GM18508 (cell line): ENCODE data around the gene MGST3.
"Not testable (repeated sequence)": the region's sequence is repeated elsewhere in the genome, so short reads cannot be mapped to it uniquely, and the experiment has no call there.

Source experiments
- ATAC-seq: cut with Tn5 transposase; IDR thresholded peaks from one replicate; pipeline ENCODE4 v1.9.1; 2021; ENCODE audit warnings: moderate number of reproducible peaks; ENCODE audit not compliant: insufficient read depth, unreplicated experiment

MGST3 gene

GRCh38 chr1:165648919-165649572 is 18.0 kb downstream of the MGST3 start:
- no peak for ATAC-seq

DNA sequence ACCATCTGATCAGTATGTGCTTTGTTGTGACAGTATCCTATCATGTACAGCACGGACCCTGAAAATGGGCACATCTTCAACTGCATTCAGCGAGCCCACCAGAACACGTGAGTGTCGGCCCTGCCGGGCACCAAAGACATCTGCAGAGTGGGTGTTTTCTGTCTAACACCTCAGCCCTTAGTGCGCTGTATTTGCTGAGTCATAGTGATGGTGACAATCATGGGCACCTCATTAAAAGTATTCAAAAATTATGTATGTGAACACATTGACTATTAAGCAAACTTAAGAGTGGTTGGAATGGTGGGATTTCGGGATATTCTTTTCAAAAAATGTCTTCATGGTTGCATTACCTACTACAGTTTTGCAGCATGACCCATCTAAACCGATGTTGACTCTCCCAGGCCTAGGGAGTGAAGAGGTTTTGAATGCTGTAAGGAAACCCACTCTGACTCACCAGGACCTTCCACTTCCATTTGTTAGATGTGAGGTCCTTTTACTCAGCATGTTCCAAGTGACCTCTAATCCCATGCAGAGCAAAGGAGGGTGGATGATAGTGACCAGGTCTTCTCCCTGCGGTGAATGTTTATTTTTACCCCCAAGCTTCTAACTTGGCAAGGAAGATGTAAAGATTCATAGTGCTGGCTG is 20.1 kb downstream of the MGST3 start:
- ATAC-seq: no peak

DNA sequence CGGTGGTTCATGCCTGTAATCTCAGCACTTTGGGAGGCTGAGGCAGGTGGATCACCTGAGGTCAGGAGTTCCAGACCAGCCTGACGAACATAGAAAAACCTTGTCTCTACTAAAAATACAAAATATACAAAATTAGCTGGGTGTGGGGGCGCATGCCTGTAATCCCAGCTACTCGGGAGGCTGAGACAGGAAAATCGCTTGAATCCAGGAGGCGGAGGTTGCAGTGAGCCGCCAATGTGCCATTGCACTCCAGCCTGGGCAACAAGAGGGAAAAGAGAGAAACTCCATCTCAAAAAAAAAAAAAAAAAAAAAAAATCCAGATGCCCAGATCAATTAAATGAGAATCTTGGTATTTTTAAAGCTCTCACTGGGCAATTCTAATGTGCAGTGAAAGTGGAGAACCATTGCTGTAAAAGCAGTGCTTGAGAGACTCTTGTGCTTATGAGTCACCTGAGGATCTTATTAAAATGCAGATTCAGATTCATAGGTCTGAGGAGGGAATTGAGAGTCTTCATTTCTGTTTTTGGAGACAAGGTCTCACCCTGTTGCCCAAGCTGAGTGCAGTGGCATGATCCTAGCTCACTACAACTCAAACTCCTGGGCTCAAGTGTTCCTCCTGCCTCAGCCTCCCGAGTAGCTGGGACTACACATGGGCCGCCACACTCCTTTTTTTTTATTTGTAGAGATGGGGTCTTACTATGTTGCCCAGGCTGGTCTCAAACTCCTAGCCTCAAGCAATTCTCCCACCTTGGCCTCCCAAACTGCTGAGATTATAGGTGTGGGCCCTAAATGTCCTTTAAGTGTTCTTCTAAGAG is 27.9 kb downstream of the MGST3 start:
- ATAC-seq: not testable (repeated sequence)

- no peak for ATAC-seq
These were observed 28.5 kb downstream of the MGST3 start for GRCh38 chr1:165659581-165659895.

- ATAC-seq: no peak
These were observed 30.7 kb downstream of the MGST3 start for GRCh38 chr1:165661703-165662102.

- no peak for ATAC-seq
These were observed 31.2 kb downstream of the MGST3 start for GRCh38 chr1:165662186-165662585.

DNA sequence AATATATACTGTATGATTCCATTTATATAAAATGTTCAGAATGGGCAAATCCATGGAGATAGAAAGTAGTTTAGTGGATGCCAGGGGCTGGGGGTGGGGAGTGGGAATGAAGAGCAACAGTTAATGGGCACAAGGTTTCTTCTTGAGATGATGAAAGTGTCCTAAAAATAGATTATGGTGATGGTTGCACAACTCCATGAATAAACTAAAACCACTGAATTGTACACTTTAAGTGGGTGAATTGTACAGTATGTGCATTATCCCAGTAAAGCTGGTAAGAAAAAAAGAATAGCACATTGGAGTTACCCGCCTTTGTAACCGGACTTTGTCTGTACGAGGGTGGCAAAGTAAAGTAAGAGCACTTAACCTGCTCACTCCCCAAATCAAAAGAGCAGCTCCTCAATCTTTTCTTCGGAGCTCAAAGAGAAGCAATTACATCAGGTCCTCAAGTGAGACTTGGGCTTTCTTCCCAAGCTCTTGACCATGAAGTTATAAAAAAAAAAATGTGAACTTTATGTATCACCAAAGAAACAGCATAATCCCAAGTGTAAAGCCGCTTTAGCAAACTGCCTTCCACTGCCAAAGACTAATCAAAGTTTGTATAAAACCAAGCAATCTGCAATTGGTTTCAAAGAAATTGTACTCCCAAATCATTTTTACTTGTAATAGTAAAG is 35.3 kb downstream of the MGST3 start:
- no peak for ATAC-seq

- no peak for ATAC-seq
These were observed 37.1 kb downstream of the MGST3 start for GRCh38 chr1:165668184-165668583.

GRCh38 chr1:165671526-165671925 is 40.5 kb downstream of the MGST3 start:
- ATAC-seq: no peak

DNA sequence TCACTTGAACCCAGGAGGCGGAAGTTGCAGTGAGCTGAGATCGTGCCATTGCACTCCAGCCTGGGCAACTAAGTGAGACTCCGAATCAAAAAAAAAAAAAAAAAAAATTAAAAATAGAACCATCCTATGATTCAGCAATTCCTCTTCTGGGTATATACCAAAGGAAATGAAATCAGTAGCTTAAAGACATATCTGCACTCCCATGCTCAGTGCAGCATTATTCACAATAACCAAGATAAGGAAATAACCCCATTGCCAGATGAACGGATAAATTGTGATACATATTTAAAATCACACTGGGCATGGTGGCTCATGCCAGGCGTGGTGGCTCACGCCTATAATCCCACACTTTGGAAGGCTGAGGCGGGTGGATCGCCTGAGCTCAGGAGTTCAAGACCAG is 43.6 kb downstream of the MGST3 start:
- ATAC-seq: no peak

- no peak for ATAC-seq
These were observed 44.8 kb downstream of the MGST3 start for GRCh38 chr1:165675794-165676193.

GRCh38 chr1:165678509-165678908 is 47.5 kb downstream of the MGST3 start:
- ATAC-seq: no peak

GRCh38 chr1:165679282-165680036 is 48.4 kb downstream of the MGST3 start:
- ATAC-seq: no peak

DNA sequence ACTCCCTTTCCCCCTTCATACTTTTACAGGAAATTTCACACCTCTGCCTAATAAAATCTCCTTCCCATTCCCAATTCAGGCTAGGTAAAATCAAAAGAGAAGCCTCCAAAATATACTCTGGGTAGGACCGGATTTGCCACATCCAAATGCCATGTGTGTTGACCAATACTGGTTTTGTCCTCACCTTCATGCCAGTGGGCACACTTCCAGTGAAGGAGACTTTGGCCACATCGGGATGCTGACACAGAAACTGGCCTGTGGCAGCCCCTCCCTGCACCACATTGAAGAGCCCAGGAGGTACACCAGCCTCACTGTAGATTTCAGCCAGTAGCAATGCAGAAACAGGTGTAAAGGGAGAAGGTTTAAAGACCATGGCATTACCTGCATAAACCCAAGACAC is 49.3 kb downstream of the MGST3 start:
- ATAC-seq: no peak

DNA sequence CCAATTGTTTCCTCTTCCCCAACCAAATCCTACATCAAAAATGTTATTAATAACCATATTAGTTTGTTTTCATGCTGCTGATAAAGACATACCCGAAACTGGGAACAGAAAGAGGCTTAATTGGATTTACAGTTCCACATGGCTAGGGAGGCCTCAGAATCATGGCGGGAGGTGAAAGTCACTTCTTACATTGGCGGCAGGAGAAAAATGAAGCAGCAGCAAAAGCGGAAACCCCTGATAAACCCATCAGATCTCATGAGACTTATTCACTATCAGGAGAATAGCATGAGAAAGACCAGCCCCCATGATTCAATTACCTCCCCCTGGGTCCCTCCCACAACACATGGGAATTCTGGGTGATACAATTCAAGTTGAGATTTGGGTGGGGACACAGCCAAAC is 49.7 kb downstream of the MGST3 start:
- ATAC-seq: not testable (repeated sequence)

GRCh38 chr1:165683848-165684485 is 52.9 kb downstream of the MGST3 start:
- ATAC-seq: no peak

GRCh38 chr1:165686121-165686970 is 55.3 kb downstream of the MGST3 start:
- ATAC-seq: no peak

GRCh38 chr1:165686971-165687433 is 56.0 kb downstream of the MGST3 start:
- no peak for ATAC-seq

GRCh38 chr1:165688046-165688445 is 57.0 kb downstream of the MGST3 start:
- no peak for ATAC-seq
